Adrenal gland (tissue), 5 donors: ENCODE results near the gene SOCS7.

Experiments
- CTCF ChIP-seq, 6 experiments: fragments of 450-650 bp in 4 of 6; fragments of 200-600 bp in 2 of 6; sonication (generic) in 1 of 6; IDR thresholded peaks; 1 replicate in 5 of 6; 2 replicates in 1 of 6; pipeline versions ENCODE4 v1.5.1 to v1.8.0; 2016 to 2021; ENCODE audit warnings: antibody characterized with exemption in 6 of 6, mild to moderate bottlenecking in 2 of 6, moderate library complexity in 1 of 6
- POLR2A ChIP-seq, 2 donors: fragments of 450-650 bp; IDR thresholded peaks; one replicate each; pipeline ENCODE4 v1.6.1; 2017; ENCODE audit warnings: antibody characterized with exemption in 2 of 2, mild to moderate bottlenecking in 2 of 2, moderate library complexity in 1 of 2
- donor health status: DM: no; HTN: no; CAD: no.

- TF ChIP-seq CTCF (IDR thresholded peaks at IDR 0.05) (no peak), POLR2A (IDR thresholded peaks at IDR 0.05) (no peak)
Observed at GRCh38 chr17:38448208-38448771, 96.6 kb downstream of the SOCS7 start.
